GM12878 (cell line): ENCODE results near the gene ATP7A. TPM values are rescaled to one million over a fixed set of nuclear protein-coding genes. Genes with fewer than 3 reads are reported as not detected.

Experiments used
- ATAC-seq: fragments of 200-7000 bp; cut with Tn5 transposase; 3 replicates; pipeline ENCODE4 v1.9.1; 2020; ENCODE audit warnings: mild to moderate bottlenecking, moderate library complexity
- BruUV-seq: library from RNA; stranded (reverse); fragments of 400-500 nt; replicated peaks from 2 replicates; lab custom pipeline; 2021; lab: Mats Ljungman, UMichigan
- CTCF ChIA-PET: fragments of 300-600 bp; sonication (Branson Sonifier 250); formaldehyde crosslinking; extraction: SDS; loops from one replicate; lab custom pipeline; 2021; ENCODE audit warnings: inconsistent platforms; lab: Yijun Ruan, JAX
- POLR2A ChIA-PET: fragments of 350-600 bp; formaldehyde crosslinking; extraction: SDS; loops from one replicate; lab custom pipeline; 2021; ENCODE audit warnings: inconsistent platforms; lab: Charles Lee
- RAD21 ChIA-PET: fragments of 300-600 bp; sonication (Branson Sonifier 250); formaldehyde crosslinking; loops from one replicate; lab custom pipeline; 2023; ENCODE audit warnings: antibody characterized with exemption; ENCODE audit not compliant: unreplicated experiment; lab: Charles Lee
- SMC1A ChIA-PET: fragments of 300-600 bp; sonication (Branson Sonifier 250); formaldehyde crosslinking; loops from one replicate; lab custom pipeline; 2023; ENCODE audit not compliant: unreplicated experiment, uncharacterized antibody; lab: Charles Lee
- DNase-seq: peaks from one replicate; pipeline ENCODE4 v3.0.0-alpha.2; 2011; ENCODE audit warnings: low read depth, low spot score
- FAIRE-seq: peaks from 3 replicates; lab custom pipeline; 2011; peaks lifted over from hg19 to GRCh38; lab: Jason Lieb, UNC
- H2AFZ ChIP-seq: 2 replicates; pipeline ENCODE4 v1.6.0; 2011; ENCODE audit warnings: low read depth, low read length, control low read depth; ENCODE audit not compliant: control insufficient read depth
- H3K27ac ChIP-seq: 2 replicates; pipeline ENCODE4 v1.5.1; 2011; ENCODE audit warnings: control low read depth; ENCODE audit not compliant: control insufficient read depth, insufficient read depth
- H3K27me3 ChIP-seq, 2 experiments: replicated peaks in 1 of 2; 2 replicates each; pipeline versions ENCODE4 v1.6.0 to v1.6.1; 2011; ENCODE audit warnings: low read length in 1 of 2; ENCODE audit not compliant: control insufficient read depth in 2 of 2, insufficient read depth in 2 of 2
- H3K36me3 ChIP-seq, 2 experiments: 2 replicates each; pipeline ENCODE4 v1.5.1; 2011; ENCODE audit warnings: low read length in 1 of 2; ENCODE audit not compliant: control insufficient read depth in 2 of 2, insufficient read depth in 2 of 2
- H3K4me1 ChIP-seq: 2 replicates; pipeline ENCODE4 v1.6.1; 2011; ENCODE audit warnings: mild to moderate bottlenecking, low read length, moderate library complexity, mixed read lengths; ENCODE audit not compliant: control insufficient read depth, insufficient read depth
- H3K4me2 ChIP-seq: 2 replicates; pipeline ENCODE4 v1.6.0; 2011; ENCODE audit warnings: control low read depth; ENCODE audit not compliant: control insufficient read depth, insufficient read depth
- H3K4me3 ChIP-seq: fragments of 200-600 bp; sonication (generic); 2 replicates; pipeline ENCODE4 v1.5.1; 2016
- H3K79me2 ChIP-seq: 2 replicates; pipeline ENCODE4 v1.6.0; 2011; ENCODE audit warnings: low read length; ENCODE audit not compliant: control insufficient read depth, insufficient read depth
- H3K9ac ChIP-seq: 2 replicates; pipeline ENCODE4 v1.8.0; 2011; ENCODE audit warnings: low read length, control low read depth, mixed read lengths; ENCODE audit not compliant: control insufficient read depth, insufficient read depth
- H3K9me3 ChIP-seq: replicated peaks from 3 replicates; pipeline ENCODE4 v1.5.1; 2011; ENCODE audit warnings: mild to moderate bottlenecking, low read length; ENCODE audit not compliant: control insufficient read depth, insufficient read depth
- H4K20me1 ChIP-seq: 2 replicates; pipeline ENCODE4 v1.6.0; 2011; ENCODE audit not compliant: control insufficient read depth, insufficient read depth
- ATF2 ChIP-seq: IDR thresholded peaks from 2 replicates; pipeline ENCODE4 v1.6.1; 2012; ENCODE audit warnings: low read length, inconsistent platforms
- ATF3 ChIP-seq: IDR thresholded peaks from 2 replicates; pipeline ENCODE4 v1.6.1; 2011; ENCODE audit warnings: low read depth, mild to moderate bottlenecking, low read length, moderate library complexity, borderline replicate concordance; ENCODE audit errors: extremely low read depth
- BMI1 ChIP-seq: fragments of 450-650 bp; IDR thresholded peaks from 2 replicates; pipeline ENCODE4 v1.6.1; 2016; ENCODE audit warnings: mild to moderate bottlenecking, moderate library complexity, borderline replicate concordance
- CBX5 ChIP-seq: sonication (generic); IDR thresholded peaks from 2 replicates; pipeline ENCODE4 v1.6.1; 2016; ENCODE audit warnings: low read depth, moderate library complexity, mild to moderate bottlenecking, inconsistent platforms
- CEBPZ ChIP-seq: fragments of 150-350 bp; IDR thresholded peaks from 2 replicates; pipeline ENCODE4 v1.6.1; 2016; ENCODE audit warnings: low read depth, low read length
- E2F8 ChIP-seq: fragments of 450-650 bp; IDR thresholded peaks from 2 replicates; pipeline ENCODE4 v1.6.1; 2018; ENCODE audit warnings: mild to moderate bottlenecking, low read depth, moderate library complexity; ENCODE audit not compliant: partially characterized antibody
- MEF2B ChIP-seq: fragments of 450-650 bp; IDR thresholded peaks from 2 replicates; pipeline ENCODE4 v1.6.1; 2018; ENCODE audit warnings: mild to moderate bottlenecking, moderate library complexity; ENCODE audit not compliant: partially characterized antibody, poor library complexity, severe bottlenecking
- NFYB ChIP-seq: IDR thresholded peaks from 2 replicates; pipeline ENCODE4 v1.6.1; 2011; ENCODE audit warnings: low read depth, mild to moderate bottlenecking, low read length, improper control_type of control experiment, moderate library complexity; ENCODE audit not compliant: insufficient read depth
- NR2F1 ChIP-seq: fragments of 450-650 bp; conservative IDR thresholded peaks from 2 replicates; pipeline ENCODE4 v1.6.1; 2017; ENCODE audit warnings: mild to moderate bottlenecking
- PML ChIP-seq: IDR thresholded peaks from 2 replicates; pipeline ENCODE4 v1.6.1; 2012; ENCODE audit warnings: low read length, inconsistent platforms
- TCF3 ChIP-seq: IDR thresholded peaks from 2 replicates; pipeline ENCODE4 v1.6.1; 2012; ENCODE audit warnings: low read depth, mild to moderate bottlenecking, low read length, borderline replicate concordance; ENCODE audit not compliant: insufficient read depth
- WGBS: methylation state at CpG from one replicate; pipeline ENCODE4 v1.1.6; 2016; ENCODE audit warnings: low lambda C conversion rate; ENCODE audit not compliant: insufficient replicate concordance, insufficient coverage; ENCODE audit errors: missing lambda C conversion rate; 5-methylcytosine and 5-hydroxymethylcytosine counted together
- in situ Hi-C: fragments of 300-500 bp; cut with MboI; formaldehyde crosslinking; loops from 9 replicates; pipeline ENCODE4 v1.14.3; 2018; ENCODE audit warnings: mixed read lengths
- intact Hi-C: fragments of 100-400 bp; cut with micrococcal nuclease; formaldehyde crosslinking; loops from one replicate; pipeline ENCODE4 v1.14.2; 2022; ENCODE audit not compliant: unreplicated experiment
- polyA plus RNA-seq, 11 experiments: library from polyadenylated mRNA; depleted of rRNA in 4 of 11; unstranded in 6 of 11; stranded (reverse) in 5 of 11; fragments of >200 nt; fragmentation: Nextera tagmentation in 4 of 11; fragmentation: Illumina TruSeq in 1 of 11; extraction: Ambion mirVana in 4 of 11; extraction: Trizol in 1 of 11; gene quantifications; 1 replicate in 1 of 11; 2 replicates in 10 of 11; pipeline versions ENCODE4 v1.2.1 to v1.2.3, GENCODE V29; 2011 to 2016; ENCODE audit warnings: inconsistent platforms in 2 of 11, missing spikeins in 2 of 11, low read depth in 1 of 11
- total RNA-seq, 4 experiments: library from RNA; depleted of rRNA in 3 of 4; stranded (reverse); fragments of >200 nt in 3 of 4; fragmentation: Illumina TruSeq in 1 of 4; extraction: Trizol in 1 of 4; gene quantifications; 2 replicates each; pipeline versions ENCODE4 v1.2.1 to v1.2.3, GENCODE V29; 2013 to 2021

ATP7A gene
- total and polyA plus RNA-seq, 10 of the 15 experiments (the other 5 are each of a cell fraction or from before 2014, with no cell fraction given), result 2.5 to 12.0 (median 7.6) TPM

- DNase-seq, result no peak
- Histone ChIP-seq H3K4me1 (peaks cover 19% of the 10 kb centered on the region), H3K9ac (no peak overlapping the region), H3K27ac (peak overlapping the region; percentile 87), H3K4me2 (peak overlapping the region; percentile 66; the same call in 1 of the 2 replicates), H4K20me1 (no peaks in the 10 kb centered on the region), H3K9me3 (peaks cover 5% of the 10 kb centered on the region; the same call in 2 of the 3 replicates), H3K36me3 (no peaks in the 10 kb centered on the region), H2AFZ (peak overlapping the region; percentile 47), H3K4me3 (no peak overlapping the region), H3K79me2 (no peaks in the 10 kb centered on the region), H3K27me3 (no peaks in the 10 kb centered on the region)
- WGBS, result 18% methylated on average over 4 of the region's 4 CpGs
- peak; percentile 5 for ATAC-seq
- in situ Hi-C loops, result no loop called here
- BruUV-seq, result no TSS peak
- FAIRE-seq, result no peak
- ChIA-PET RAD21 (interaction anchor here (0.8 to 4.4 kb wide), 7 partner anchors 28 to 165 kb away, joined by 3 to 11 read pairs (median 6); partner anchors contain the start of genes ATP7A and COX7B), POLR2A (interaction anchor here (0.7 to 2.1 kb wide), 3 partner anchors 40 to 152 kb away, joined by 4 to 7 read pairs (median 7); partner anchors contain the start of genes ATP7A and PGK1), SMC1A (interaction anchor here (0.7 to 2.4 kb wide), 8 partner anchors 28 to 1222 kb away, joined by 3 to 11 read pairs (median 5); partner anchors contain the start of genes ATP7A and COX7B), CTCF (interaction anchor here (0.7 to 1.8 kb wide), 7 partner anchors 11 to 150 kb away, joined by 3 to 9 read pairs (median 4); no protein-coding TSS in a partner anchor)
- intact Hi-C loops, result loop anchor here (10.0 kb wide), 1 partner anchor 881 kb away; the partner anchor contains the start of gene P2RY10
- TF ChIP-seq CBX5 (no peak), PML (no peak), MEF2B (peak; percentile 79), ATF2 (no peak), CEBPZ (no peak), E2F8 (no peak), TCF3 (no peak), ATF3 (no peak), BMI1 (no peak), NR2F1 (peak; percentile 20; the same call in 1 of the 2 replicates), NFYB (no peak)
These were observed 153.7 kb downstream of the ATP7A start for GRCh38 chrX:78064152-78064551.
